ENCODE data around the gene NGB.
"Not testable (repeated sequence)": the region's sequence is repeated elsewhere in the genome, so short reads cannot be mapped to it uniquely, and the experiment has no call there.

- not testable (repeated sequence) for TF ChIP-seq POLR2AphosphoS5 (IDR thresholded peaks at IDR 0.05; ENCODE audit: borderline replicate concordance, low read depth, low read length); EZH2 (IDR thresholded peaks at IDR 0.05); FOXP2 (optimal IDR thresholded peaks at IDR 0.05; ENCODE audit: control extremely low read depth, extremely low read length, insufficient read depth)
Observed at GRCh38 chr14:77318756-77319155, 47.8 kb upstream of the NGB start.

Measured in SK-N-MC (cell line).